Panc1 (cell line): ENCODE results near the gene BLCAP.

Experiments used
- POLR2AphosphoS5 ChIP-seq: IDR thresholded peaks from 2 replicates; pipeline ENCODE4 v1.6.1; 2012; ENCODE audit warnings: mild to moderate bottlenecking, low read depth, low read length, moderate library complexity
- SIN3A ChIP-seq: IDR thresholded peaks from 2 replicates; pipeline ENCODE4 v1.6.1; 2012; ENCODE audit warnings: low read depth, mild to moderate bottlenecking, low read length, moderate library complexity, borderline replicate concordance; ENCODE audit not compliant: insufficient read depth
- TCF7L2 ChIP-seq: IDR thresholded peaks from 2 replicates; pipeline ENCODE4 v1.6.1; 2011; ENCODE audit warnings: mild to moderate bottlenecking, low read depth, low read length, inconsistent platforms
- TF ChIP-seq, protein P1 (sequence below): fragments of 450-650 bp; IDR thresholded peaks from 2 replicates; pipeline ENCODE4 v1.5.1; 2017; ENCODE audit warnings: mild to moderate bottlenecking

DNA sequence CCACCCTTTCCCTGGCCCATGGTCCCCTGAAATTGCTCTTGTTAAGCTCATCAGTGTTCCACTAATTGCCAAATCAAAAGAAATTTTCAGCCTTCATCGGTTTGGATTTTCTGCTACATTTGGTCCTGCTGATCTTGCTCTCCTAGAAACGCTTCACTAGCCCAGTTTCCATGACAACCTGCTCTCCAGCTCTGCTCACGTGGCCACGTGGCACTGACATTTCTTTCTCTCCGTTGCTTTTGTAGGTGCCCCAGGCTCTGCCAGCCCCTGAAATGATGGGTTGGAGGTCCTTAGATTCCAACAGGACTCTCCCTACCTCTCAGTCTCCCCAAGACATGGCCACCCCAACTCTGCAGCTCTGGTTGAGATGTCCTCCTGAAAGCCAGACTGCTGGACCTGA is 52.4 kb downstream of the BLCAP start:
- TF ChIP-seq, protein P1, sequence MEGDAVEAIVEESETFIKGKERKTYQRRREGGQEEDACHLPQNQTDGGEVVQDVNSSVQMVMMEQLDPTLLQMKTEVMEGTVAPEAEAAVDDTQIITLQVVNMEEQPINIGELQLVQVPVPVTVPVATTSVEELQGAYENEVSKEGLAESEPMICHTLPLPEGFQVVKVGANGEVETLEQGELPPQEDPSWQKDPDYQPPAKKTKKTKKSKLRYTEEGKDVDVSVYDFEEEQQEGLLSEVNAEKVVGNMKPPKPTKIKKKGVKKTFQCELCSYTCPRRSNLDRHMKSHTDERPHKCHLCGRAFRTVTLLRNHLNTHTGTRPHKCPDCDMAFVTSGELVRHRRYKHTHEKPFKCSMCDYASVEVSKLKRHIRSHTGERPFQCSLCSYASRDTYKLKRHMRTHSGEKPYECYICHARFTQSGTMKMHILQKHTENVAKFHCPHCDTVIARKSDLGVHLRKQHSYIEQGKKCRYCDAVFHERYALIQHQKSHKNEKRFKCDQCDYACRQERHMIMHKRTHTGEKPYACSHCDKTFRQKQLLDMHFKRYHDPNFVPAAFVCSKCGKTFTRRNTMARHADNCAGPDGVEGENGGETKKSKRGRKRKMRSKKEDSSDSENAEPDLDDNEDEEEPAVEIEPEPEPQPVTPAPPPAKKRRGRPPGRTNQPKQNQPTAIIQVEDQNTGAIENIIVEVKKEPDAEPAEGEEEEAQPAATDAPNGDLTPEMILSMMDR, result no peak
- no peak for TF ChIP-seq TCF7L2
- no peak for TF ChIP-seq SIN3A
- no peak for TF ChIP-seq POLR2AphosphoS5
